Skeletal muscle satellite cell (primary cell): ENCODE data around the gene SLC17A1. TPM values are rescaled to one million over a fixed set of nuclear protein-coding genes. Genes with fewer than 3 reads are reported as not detected.

Experiments used
- H3K27me3 ChIP-seq: 2 replicates; pipeline ENCODE4 v1.7.0; 2013; ENCODE audit warnings: low read length; ENCODE audit not compliant: control insufficient read depth, insufficient read depth
- H3K36me3 ChIP-seq: 2 replicates; pipeline ENCODE4 v1.7.0; 2013; ENCODE audit warnings: mild to moderate bottlenecking, control low read depth, low read length; ENCODE audit not compliant: insufficient read depth
- H3K4me1 ChIP-seq: 2 replicates; pipeline ENCODE4 v1.7.0; 2013; ENCODE audit warnings: low read length; ENCODE audit not compliant: control insufficient read depth, insufficient read depth
- H3K4me2 ChIP-seq: 2 replicates; pipeline ENCODE4 v1.7.0; 2013; ENCODE audit warnings: mild to moderate bottlenecking, low read length
- H3K4me3 ChIP-seq: 2 replicates; pipeline ENCODE4 v1.7.0; 2013; ENCODE audit warnings: low read length
- H3K9ac ChIP-seq: 2 replicates; pipeline ENCODE4 v1.7.0; 2013; ENCODE audit warnings: mild to moderate bottlenecking, low read depth, low read length, moderate library complexity
- H3K9me3 ChIP-seq: replicated peaks from 2 replicates; pipeline ENCODE4 v1.7.0; 2013; ENCODE audit warnings: mild to moderate bottlenecking, control low read depth, low read length
- total RNA-seq: library from RNA; depleted of rRNA; stranded (reverse); fragments of >200 nt; gene quantifications from 2 replicates; pipeline ENCODE4 v1.2.3, GENCODE V29; 2012; rRNA removed

Gene SLC17A1
- not detected in 2 replicates for total RNA-seq

GRCh38 chr6:25831532-25832306 is at the start of gene SLC17A1:
SLC17A1 (minus strand) TSS chr6:25832052; CDS start chr6:25830557, 1,495 bp downstream.
- H3K9me3 ChIP-seq: no peaks in the 10 kb centered on the region
- H3K4me1 ChIP-seq: no peaks in the 10 kb centered on the region
- H3K9ac ChIP-seq: no peak within 1 kb of the TSS
- no peak within 1 kb of the TSS for H3K4me3 ChIP-seq
- no peaks in the 10 kb centered on the region for H3K36me3 ChIP-seq
- no peak within 1 kb of the TSS for H3K4me2 ChIP-seq
- H3K27me3 ChIP-seq: no peaks in the 10 kb centered on the region

GRCh38 chr6:25880601-25881000 is 48.7 kb upstream of the SLC17A1 start:
- peaks cover 16% of the 10 kb centered on the region for H3K4me1 ChIP-seq
- no peaks in the 10 kb centered on the region for H3K9me3 ChIP-seq
- H3K9ac ChIP-seq: no peak overlapping the region
- H3K4me3 ChIP-seq: no peak overlapping the region
- H3K27me3 ChIP-seq: no peaks in the 10 kb centered on the region
- no peaks in the 10 kb centered on the region for H3K36me3 ChIP-seq
- H3K4me2 ChIP-seq: no peak overlapping the region

GRCh38 chr6:25878721-25879322 is 47.0 kb upstream of the SLC17A1 start:
- Histone ChIP-seq H3K4me3 (no peak overlapping the region), H3K4me2 (no peak overlapping the region), H3K9me3 (no peaks in the 10 kb centered on the region), H3K9ac (no peak overlapping the region), H3K36me3 (no peaks in the 10 kb centered on the region), H3K4me1 (peaks cover 8% of the 10 kb centered on the region), H3K27me3 (no peaks in the 10 kb centered on the region)

- Histone ChIP-seq H3K9me3 (no peaks in the 10 kb centered on the region), H3K27me3 (peaks cover 5% of the 10 kb centered on the region), H3K4me3 (no peak overlapping the region), H3K4me1 (no peaks in the 10 kb centered on the region), H3K36me3 (no peaks in the 10 kb centered on the region), H3K9ac (no peak overlapping the region), H3K4me2 (no peak overlapping the region)
Measured at GRCh38 chr6:25875926-25876602, 44.2 kb upstream of the SLC17A1 start.

- Histone ChIP-seq H3K36me3 (no peaks in the 10 kb centered on the region), H3K9me3 (no peaks in the 10 kb centered on the region), H3K9ac (no peak overlapping the region), H3K4me2 (no peak overlapping the region), H3K4me1 (no peaks in the 10 kb centered on the region), H3K27me3 (peaks cover 5% of the 10 kb centered on the region), H3K4me3 (no peak overlapping the region)
Measured at GRCh38 chr6:25875563-25875905, 43.7 kb upstream of the SLC17A1 start.

- no peak overlapping the region for H3K4me3 ChIP-seq
- no peak overlapping the region for H3K9ac ChIP-seq
- no peaks in the 10 kb centered on the region for H3K9me3 ChIP-seq
- H3K36me3 ChIP-seq: no peaks in the 10 kb centered on the region
- no peak overlapping the region for H3K4me2 ChIP-seq
- H3K4me1 ChIP-seq: no peaks in the 10 kb centered on the region
- H3K27me3 ChIP-seq: peaks cover 5% of the 10 kb centered on the region
Measured at GRCh38 chr6:25874822-25875562, 43.1 kb upstream of the SLC17A1 start.

GRCh38 chr6:25874118-25874517 is 42.3 kb upstream of the SLC17A1 start, which contains the start of gene SLC17A3:
SLC17A3 (minus strand) TSS chr6:25874243; CDS start chr6:25868387, 5,856 bp downstream.
- no peaks in the 10 kb centered on the region for H3K9me3 ChIP-seq
- H3K4me2 ChIP-seq: no peak within 1 kb of the TSS
- H3K36me3 ChIP-seq: no peaks in the 10 kb centered on the region
- H3K4me3 ChIP-seq: no peak within 1 kb of the TSS
- no peaks in the 10 kb centered on the region for H3K4me1 ChIP-seq
- H3K27me3 ChIP-seq: peaks cover 5% of the 10 kb centered on the region
- no peak within 1 kb of the TSS for H3K9ac ChIP-seq

- Histone ChIP-seq H3K4me3 (no peak overlapping the region), H3K9ac (no peak overlapping the region), H3K4me1 (no peaks in the 10 kb centered on the region), H3K9me3 (no peaks in the 10 kb centered on the region), H3K27me3 (peaks cover 9% of the 10 kb centered on the region), H3K36me3 (no peaks in the 10 kb centered on the region), H3K4me2 (no peak overlapping the region)
Measured at GRCh38 chr6:25872814-25873213, 41.0 kb upstream of the SLC17A1 start.

GRCh38 chr6:25869840-25870239 is 38.0 kb upstream of the SLC17A1 start:
- H3K4me2 ChIP-seq: no peak overlapping the region
- no peak overlapping the region for H3K9ac ChIP-seq
- peaks cover 9% of the 10 kb centered on the region for H3K27me3 ChIP-seq
- H3K36me3 ChIP-seq: no peaks in the 10 kb centered on the region
- no peak overlapping the region for H3K4me3 ChIP-seq
- no peaks in the 10 kb centered on the region for H3K9me3 ChIP-seq
- H3K4me1 ChIP-seq: no peaks in the 10 kb centered on the region

- H3K4me1 ChIP-seq: no peaks in the 10 kb centered on the region
- no peak overlapping the region for H3K4me2 ChIP-seq
- H3K27me3 ChIP-seq: peaks cover 9% of the 10 kb centered on the region
- H3K36me3 ChIP-seq: no peaks in the 10 kb centered on the region
- no peaks in the 10 kb centered on the region for H3K9me3 ChIP-seq
- no peak overlapping the region for H3K4me3 ChIP-seq
- H3K9ac ChIP-seq: no peak overlapping the region
Measured at GRCh38 chr6:25868436-25869183, 36.8 kb upstream of the SLC17A1 start.

GRCh38 chr6:25866011-25866410 is 34.2 kb upstream of the SLC17A1 start:
- Histone ChIP-seq H3K36me3 (no peaks in the 10 kb centered on the region), H3K27me3 (peaks cover 4% of the 10 kb centered on the region), H3K9ac (no peak overlapping the region), H3K4me2 (no peak overlapping the region), H3K4me1 (no peaks in the 10 kb centered on the region), H3K9me3 (no peaks in the 10 kb centered on the region), H3K4me3 (no peak overlapping the region)
